ENCODE data around the gene CACNA1I. TPM values are rescaled to one million over a fixed set of nuclear protein-coding genes. Genes with fewer than 3 reads are reported as not detected.

CACNA1I gene
- total and polyA plus RNA-seq, 5 donors from 2014 or later: 0.06 to 10.6 (median 0.32) TPM

DNA sequence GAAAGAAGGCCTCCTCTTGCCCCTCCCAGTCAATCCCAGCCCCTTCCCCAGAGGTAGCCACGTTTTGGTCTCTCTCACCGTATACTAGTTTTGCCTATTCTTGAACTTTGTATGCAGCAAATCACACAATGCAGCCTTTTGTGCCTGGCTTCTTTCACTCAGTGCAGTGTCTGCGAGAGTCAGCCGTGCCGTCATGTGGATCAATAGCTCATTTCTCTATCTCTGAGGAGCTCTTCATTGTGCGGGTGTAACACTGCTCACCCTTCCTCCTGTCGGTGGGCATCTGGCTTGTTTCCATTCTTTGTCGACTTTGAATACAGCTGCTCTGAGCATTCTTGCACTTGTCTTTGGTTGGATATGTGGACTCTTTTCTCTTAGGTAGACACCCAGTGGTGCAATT, 146.5 kb downstream of the CACNA1I start:
- H3K9me3 Mint-ChIP-seq: no peaks in the 10 kb centered on the region
- no peaks in the 10 kb centered on the region for H3K4me1 ChIP-seq (ENCODE audit: control insufficient read depth, insufficient read depth, low read length, poor library complexity, severe bottlenecking)
- H3K27ac Mint-ChIP-seq: no peak overlapping the region
- peaks cover 5% of the 10 kb centered on the region for H3K27me3 Mint-ChIP-seq
- no peak overlapping the region for H3K4me3 ChIP-seq (ENCODE audit: low read depth, low read length)
- H3K4me1 Mint-ChIP-seq: peaks cover 0 to 2% (median under 1%) of the 10 kb centered on the region in 4 donors
- no peak overlapping the region for H3K27ac ChIP-seq (ENCODE audit: insufficient read depth, low read length, poor library complexity, severe bottlenecking)
- no peak overlapping the region for H3K4me3 Mint-ChIP-seq
- no peaks in the 10 kb centered on the region for H3K9me3 ChIP-seq (ENCODE audit: control insufficient read depth in 2 of 2, low read length in 2 of 2)
- no peaks in the 10 kb centered on the region for H3K36me3 Mint-ChIP-seq
- no peak for DNase-seq
- no peaks in the 10 kb centered on the region for H3K27me3 ChIP-seq (ENCODE audit: control insufficient read depth, insufficient read depth, low read length)
- ATAC-seq (ENCODE audit: low read depth in 2 of 2): no peak
- no peaks in the 10 kb centered on the region for H3K36me3 ChIP-seq (ENCODE audit: control insufficient read depth, insufficient read depth, low read length)

DNA sequence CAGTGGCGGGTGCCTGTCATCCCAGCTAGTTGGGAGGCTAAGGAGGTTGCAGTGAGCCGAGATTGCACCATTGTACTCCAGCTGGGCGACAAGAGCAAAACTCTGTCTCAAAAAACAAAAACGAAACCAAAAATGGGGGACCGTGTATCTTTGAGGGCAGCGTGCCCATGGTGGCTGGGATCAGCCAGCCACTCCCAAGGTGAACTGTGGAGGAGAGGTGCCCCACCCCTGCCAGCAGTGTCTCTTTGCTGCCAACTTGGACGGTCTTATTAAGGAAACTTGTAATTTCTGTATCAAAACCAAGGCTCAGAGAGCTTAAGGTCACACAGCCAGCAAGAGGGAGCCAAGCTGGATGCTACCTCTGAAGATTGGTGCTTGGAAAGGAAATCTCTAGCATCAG, 147.7 kb downstream of the CACNA1I start:
- Histone ChIP-seq H3K27ac (ENCODE audit: insufficient read depth, low read length, poor library complexity, severe bottlenecking) (no peak overlapping the region), H3K4me3 (ENCODE audit: low read depth, low read length) (no peak overlapping the region), H3K36me3 (ENCODE audit: control insufficient read depth, insufficient read depth, low read length) (no peaks in the 10 kb centered on the region), H3K9me3 (ENCODE audit: control insufficient read depth in 2 of 2, low read length in 2 of 2) (no peaks in the 10 kb centered on the region), H3K4me1 (ENCODE audit: control insufficient read depth, insufficient read depth, low read length, poor library complexity, severe bottlenecking) (no peaks in the 10 kb centered on the region), H3K27me3 (ENCODE audit: control insufficient read depth, insufficient read depth, low read length) (no peaks in the 10 kb centered on the region)
- peak overlapping the region in 1 of 4 donors; percentile 21 for H3K4me3 Mint-ChIP-seq
- DNase-seq (no peak), ATAC-seq (ENCODE audit: low read depth in 2 of 2) (no peak)
- H3K9me3 Mint-ChIP-seq: no peaks in the 10 kb centered on the region
- H3K27me3 Mint-ChIP-seq: peaks cover 10% of the 10 kb centered on the region
- no peaks in the 10 kb centered on the region for H3K36me3 Mint-ChIP-seq
- peaks cover 0 to 2% (median under 1%) of the 10 kb centered on the region in 4 donors for H3K4me1 Mint-ChIP-seq
- H3K27ac Mint-ChIP-seq: no peak overlapping the region

- Mint-ChIP-seq H3K4me3 (no peak overlapping the region), H3K27ac (no peak overlapping the region), H3K9me3 (no peaks in the 10 kb centered on the region), H3K4me1 (peaks cover 0 to 2% (median under 1%) of the 10 kb centered on the region in 4 donors), H3K36me3 (no peaks in the 10 kb centered on the region), H3K27me3 (peaks cover 10% of the 10 kb centered on the region)
- Histone ChIP-seq H3K36me3 (ENCODE audit: control insufficient read depth, insufficient read depth, low read length) (no peaks in the 10 kb centered on the region), H3K27me3 (ENCODE audit: control insufficient read depth, insufficient read depth, low read length) (no peaks in the 10 kb centered on the region), H3K4me3 (ENCODE audit: low read depth, low read length) (no peak overlapping the region), H3K27ac (ENCODE audit: insufficient read depth, low read length, poor library complexity, severe bottlenecking) (no peak overlapping the region), H3K4me1 (ENCODE audit: control insufficient read depth, insufficient read depth, low read length, poor library complexity, severe bottlenecking) (no peaks in the 10 kb centered on the region), H3K9me3 (ENCODE audit: control insufficient read depth in 2 of 2, low read length in 2 of 2) (no peaks in the 10 kb centered on the region)
- DNase-seq (no peak), ATAC-seq (ENCODE audit: low read depth in 2 of 2) (no peak)
These were observed 148.4 kb downstream of the CACNA1I start for GRCh38 chr22:39718921-39719475.

DNA sequence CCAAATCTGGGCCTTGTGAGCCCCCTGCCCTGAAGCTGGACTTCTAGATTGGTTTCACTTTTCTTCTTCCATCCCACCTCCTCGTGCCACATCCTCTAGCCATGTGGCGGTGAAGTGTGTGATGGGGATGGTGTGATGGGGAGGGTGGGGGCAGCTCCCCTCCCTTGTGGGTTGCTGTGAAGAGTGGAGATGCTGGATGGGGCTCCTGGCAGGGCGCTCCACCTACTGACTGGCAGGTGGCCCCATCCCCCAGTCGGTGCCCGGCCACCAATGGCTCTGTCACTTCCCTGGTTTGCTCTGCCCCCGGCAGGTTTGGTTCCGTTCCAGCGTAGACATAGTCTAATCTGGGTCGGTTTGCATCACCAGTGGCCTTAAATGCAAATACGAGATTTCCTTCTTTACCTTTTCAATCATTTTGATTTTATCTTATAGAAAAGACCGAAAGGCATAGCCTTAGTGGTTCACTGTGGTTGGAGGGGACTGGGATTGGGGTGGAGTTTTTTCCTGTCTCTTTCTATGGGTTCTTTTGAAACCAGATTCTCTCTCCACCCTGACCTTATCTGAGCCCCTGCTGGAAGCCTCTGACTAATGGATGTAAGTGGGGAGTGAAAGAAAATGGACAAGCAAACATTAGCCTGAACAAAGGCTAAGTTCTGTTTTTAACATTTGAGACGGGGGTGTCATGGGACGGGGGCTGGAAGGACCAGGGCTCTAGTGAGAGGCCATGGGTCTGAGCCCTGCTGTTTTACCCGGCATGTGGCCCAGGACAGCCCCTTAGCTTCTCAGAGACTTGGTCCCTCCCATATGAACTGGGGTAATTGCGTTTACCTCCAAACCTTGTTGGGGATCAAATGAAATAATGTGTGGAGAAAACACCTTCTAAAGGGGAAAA, 149.3 kb downstream of the CACNA1I start:
- Histone ChIP-seq H3K4me1 (ENCODE audit: control insufficient read depth, insufficient read depth, low read length, poor library complexity, severe bottlenecking) (no peaks in the 10 kb centered on the region), H3K27ac (ENCODE audit: insufficient read depth, low read length, poor library complexity, severe bottlenecking) (no peak overlapping the region), H3K36me3 (ENCODE audit: control insufficient read depth, insufficient read depth, low read length) (no peaks in the 10 kb centered on the region), H3K27me3 (ENCODE audit: control insufficient read depth, insufficient read depth, low read length) (no peaks in the 10 kb centered on the region), H3K4me3 (ENCODE audit: low read depth, low read length) (no peak overlapping the region), H3K9me3 (ENCODE audit: control insufficient read depth in 2 of 2, low read length in 2 of 2) (no peaks in the 10 kb centered on the region)
- ATAC-seq (ENCODE audit: low read depth in 2 of 2): no peak
- Mint-ChIP-seq H3K4me1 (peaks cover 0 to 2% (median under 1%) of the 10 kb centered on the region in 4 donors), H3K9me3 (no peaks in the 10 kb centered on the region), H3K36me3 (no peaks in the 10 kb centered on the region), H3K4me3 (no peak overlapping the region), H3K27me3 (peaks cover 10% of the 10 kb centered on the region), H3K27ac (no peak overlapping the region)
- no peak for DNase-seq

- Mint-ChIP-seq H3K36me3 (no peaks in the 10 kb centered on the region), H3K27ac (no peak overlapping the region), H3K4me1 (peaks cover 0 to 2% (median under 1%) of the 10 kb centered on the region in 4 donors), H3K27me3 (peaks cover 10% of the 10 kb centered on the region), H3K9me3 (no peaks in the 10 kb centered on the region), H3K4me3 (no peak overlapping the region)
- DNase-seq (peak in 1 of 3 donors; percentile 8), ATAC-seq (ENCODE audit: low read depth in 2 of 2) (no peak)
- Histone ChIP-seq H3K27ac (ENCODE audit: insufficient read depth, low read length, poor library complexity, severe bottlenecking) (no peak overlapping the region), H3K4me1 (ENCODE audit: control insufficient read depth, insufficient read depth, low read length, poor library complexity, severe bottlenecking) (no peaks in the 10 kb centered on the region), H3K27me3 (ENCODE audit: control insufficient read depth, insufficient read depth, low read length) (no peaks in the 10 kb centered on the region), H3K9me3 (ENCODE audit: control insufficient read depth in 2 of 2, low read length in 2 of 2) (no peaks in the 10 kb centered on the region), H3K4me3 (ENCODE audit: low read depth, low read length) (no peak overlapping the region), H3K36me3 (ENCODE audit: control insufficient read depth, insufficient read depth, low read length) (no peaks in the 10 kb centered on the region)
These were observed 150.9 kb downstream of the CACNA1I start for GRCh38 chr22:39721206-39722031.

- Histone ChIP-seq H3K27me3 (ENCODE audit: control insufficient read depth, insufficient read depth, low read length) (no peaks in the 10 kb centered on the region), H3K27ac (ENCODE audit: insufficient read depth, low read length, poor library complexity, severe bottlenecking) (no peak overlapping the region), H3K4me1 (ENCODE audit: control insufficient read depth, insufficient read depth, low read length, poor library complexity, severe bottlenecking) (no peaks in the 10 kb centered on the region), H3K9me3 (ENCODE audit: control insufficient read depth in 2 of 2, low read length in 2 of 2) (no peaks in the 10 kb centered on the region), H3K4me3 (ENCODE audit: low read depth, low read length) (no peak overlapping the region), H3K36me3 (ENCODE audit: control insufficient read depth, insufficient read depth, low read length) (no peaks in the 10 kb centered on the region)
- H3K27me3 Mint-ChIP-seq: peaks cover 14% of the 10 kb centered on the region
- H3K27ac Mint-ChIP-seq: no peak overlapping the region
- H3K36me3 Mint-ChIP-seq: no peaks in the 10 kb centered on the region
- H3K4me3 Mint-ChIP-seq: no peak overlapping the region
- no peaks in the 10 kb centered on the region for H3K9me3 Mint-ChIP-seq
- DNase-seq: no peak
- ATAC-seq (ENCODE audit: low read depth in 2 of 2): no peak
- peaks cover 0 to 2% (median under 1%) of the 10 kb centered on the region in 4 donors for H3K4me1 Mint-ChIP-seq
These were observed 151.4 kb downstream of the CACNA1I start for GRCh38 chr22:39722032-39722325.

DNA sequence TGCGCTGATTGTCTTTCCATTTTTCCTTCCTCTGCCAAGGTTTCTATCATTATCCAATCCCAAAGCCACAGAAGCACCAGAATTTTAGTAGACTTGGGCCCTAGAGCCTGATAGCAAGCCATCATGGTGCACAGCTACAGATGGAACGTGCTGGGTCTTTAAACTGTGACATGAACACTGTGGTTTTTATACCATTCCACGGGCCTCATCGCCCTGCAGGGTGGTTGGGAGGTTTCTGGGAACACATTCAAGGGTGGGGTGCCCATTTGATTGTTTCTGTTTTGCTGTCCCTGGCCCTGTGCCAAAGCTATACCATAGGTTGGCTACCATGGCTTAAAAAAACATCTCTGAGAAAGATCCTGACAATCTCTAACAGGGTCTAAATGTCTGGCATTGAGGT, 151.9 kb downstream of the CACNA1I start:
- DNase-seq: no peak

More for the DNA sequence above, 151.9 kb downstream of the CACNA1I start:
- no peaks in the 10 kb centered on the region for H3K9me3 ChIP-seq (ENCODE audit: control insufficient read depth in 2 of 2, low read length in 2 of 2)
- Mint-ChIP-seq H3K27me3 (peaks cover 18% of the 10 kb centered on the region), H3K9me3 (no peaks in the 10 kb centered on the region), H3K4me1 (peaks cover 0 to 2% (median under 1%) of the 10 kb centered on the region in 4 donors), H3K4me3 (no peak overlapping the region), H3K27ac (no peak overlapping the region), H3K36me3 (no peaks in the 10 kb centered on the region)
- H3K27me3 ChIP-seq (ENCODE audit: control insufficient read depth, insufficient read depth, low read length): no peaks in the 10 kb centered on the region
- no peak overlapping the region for H3K27ac ChIP-seq (ENCODE audit: insufficient read depth, low read length, poor library complexity, severe bottlenecking)
- no peak for ATAC-seq (ENCODE audit: low read depth in 2 of 2)
- H3K36me3 ChIP-seq (ENCODE audit: control insufficient read depth, insufficient read depth, low read length): no peaks in the 10 kb centered on the region
- no peaks in the 10 kb centered on the region for H3K4me1 ChIP-seq (ENCODE audit: control insufficient read depth, insufficient read depth, low read length, poor library complexity, severe bottlenecking)
- no peak overlapping the region for H3K4me3 ChIP-seq (ENCODE audit: low read depth, low read length)

Measured in CD4-positive, CD25-positive, alpha-beta regulatory T cell (primary cell).